GM08714 (cell line): ENCODE measurements around the gene GCNT3.
"Not testable (repeated sequence)": the region's sequence is repeated elsewhere in the genome, so short reads cannot be mapped to it uniquely, and the experiment has no call there.

ENCODE experiments used
- H3K4me3 ChIP-seq: fragments of 200-500 bp; sonication (Bioruptor generic); 2 replicates; pipeline ENCODE4 v1.5.1; 2014; ENCODE audit warnings: mild to moderate bottlenecking, low read length, inconsistent platforms
- ZNF274 ChIP-seq: IDR thresholded peaks from 2 replicates; pipeline ENCODE4 v1.6.1; 2012; ENCODE audit warnings: mild to moderate bottlenecking, low read depth, low read length

The GCNT3 gene

DNA sequence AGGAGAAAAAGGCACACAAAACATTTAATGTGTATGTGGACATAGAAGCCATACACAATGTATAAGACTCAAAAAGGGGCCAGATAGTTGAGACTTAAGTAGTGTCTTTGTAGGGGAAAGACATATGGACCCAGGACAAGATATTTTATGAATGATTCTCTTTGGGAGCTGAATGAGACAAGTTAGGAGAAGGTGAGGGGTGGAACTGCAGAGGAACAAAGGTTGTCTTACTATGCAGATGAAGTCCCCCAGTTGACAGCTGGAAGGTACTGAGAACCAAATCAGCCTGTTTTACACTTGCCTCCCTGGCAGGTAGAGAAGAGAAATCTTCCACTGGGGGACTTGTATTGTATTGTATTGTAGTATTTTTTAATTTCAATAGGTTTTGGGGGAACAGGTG, 14.9 kb upstream of the GCNT3 start:
- no peak for TF ChIP-seq ZNF274
- no peak overlapping the region for H3K4me3 ChIP-seq

DNA sequence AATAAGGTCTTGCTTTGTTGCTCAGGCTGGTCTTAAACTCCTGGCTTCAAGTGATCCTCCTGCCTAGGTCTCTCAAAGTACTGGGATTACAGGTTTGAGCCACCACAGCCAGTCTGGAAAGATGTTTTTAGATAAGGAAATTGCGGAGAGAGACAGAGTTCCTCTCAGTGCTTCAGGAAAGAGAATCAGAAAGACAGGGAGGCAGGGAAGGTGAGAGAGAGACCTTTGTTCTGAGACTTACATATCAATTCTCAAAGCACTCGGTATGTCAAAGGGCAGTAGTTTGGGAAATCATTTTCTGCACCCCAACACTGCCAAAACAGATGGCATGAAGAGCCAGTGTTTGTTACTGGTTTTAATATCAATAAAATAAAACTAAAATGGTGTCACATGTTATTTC, 13.1 kb upstream of the GCNT3 start:
- H3K4me3 ChIP-seq: no peak overlapping the region
- TF ChIP-seq ZNF274: no peak

DNA sequence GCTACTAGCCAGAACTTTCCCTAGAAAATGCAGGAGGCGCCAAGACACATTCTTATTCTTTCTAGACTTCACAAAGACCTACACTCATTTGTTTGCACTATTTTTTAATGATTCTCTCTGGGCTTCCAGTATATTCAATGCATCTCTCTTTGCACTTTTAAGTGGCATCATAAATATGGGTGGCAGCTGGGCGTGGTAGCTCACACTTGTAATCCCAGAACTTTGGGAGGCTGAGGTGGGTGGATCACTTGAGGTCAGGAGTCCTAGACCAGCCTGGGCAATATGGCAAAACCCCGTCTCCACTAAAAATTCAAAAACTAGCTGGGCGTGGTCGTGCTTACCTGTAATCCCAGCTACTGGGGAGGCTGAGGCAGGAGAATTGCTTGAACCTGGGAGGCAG, 5.6 kb upstream of the GCNT3 start:
- no peak overlapping the region for H3K4me3 ChIP-seq
- TF ChIP-seq ZNF274: no peak

DNA sequence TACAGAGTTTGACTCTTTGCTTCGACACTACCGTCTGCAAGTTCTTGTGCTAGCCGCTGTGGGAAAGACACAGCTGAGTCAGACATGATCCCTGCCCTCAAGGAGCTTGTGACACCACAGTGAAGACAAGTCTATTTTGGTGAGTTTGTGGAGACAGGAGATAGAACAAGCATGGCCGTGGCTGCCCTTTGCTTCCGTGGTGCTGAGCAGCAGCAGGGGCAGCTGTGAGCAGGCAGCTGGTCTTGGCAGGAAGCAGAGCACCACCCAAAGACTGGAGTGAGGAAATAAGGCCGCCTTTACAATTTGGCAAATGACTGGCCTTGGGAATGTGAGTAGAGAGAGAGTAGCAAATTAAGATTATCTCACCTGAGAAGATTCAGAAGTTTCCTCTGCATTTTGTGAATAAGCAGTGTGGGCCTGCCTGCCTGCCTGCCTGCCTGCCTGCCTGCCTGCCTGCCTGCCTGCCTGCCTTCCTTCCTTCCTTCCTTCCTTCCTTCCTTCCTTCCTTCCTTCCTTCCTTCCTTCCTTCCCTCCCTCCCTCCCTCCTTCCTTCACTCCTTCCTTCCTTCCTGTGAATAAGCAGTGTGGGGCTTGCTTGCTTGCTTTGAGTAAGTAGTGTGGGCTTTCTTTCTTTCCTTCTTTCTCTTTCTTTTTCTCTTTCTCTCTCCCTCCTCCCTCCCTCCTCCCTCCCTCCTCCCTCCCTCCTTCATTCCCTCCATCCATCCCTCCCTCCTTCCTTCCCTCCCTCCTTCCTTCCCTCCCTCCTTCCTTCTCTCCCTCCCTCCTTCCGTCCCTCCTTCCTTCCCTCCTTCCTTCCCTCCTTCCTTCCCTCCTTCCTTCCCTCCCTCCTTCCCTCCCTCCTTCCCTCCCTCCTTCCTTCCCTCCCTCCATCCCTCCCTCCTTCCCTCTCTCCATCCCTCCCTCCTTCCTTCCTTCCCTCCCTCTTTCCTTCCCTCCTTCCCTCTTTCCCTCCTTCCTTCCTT, 1.6 kb upstream of the GCNT3 start:
- no peak for TF ChIP-seq ZNF274
- no peak overlapping the region for H3K4me3 ChIP-seq

DNA sequence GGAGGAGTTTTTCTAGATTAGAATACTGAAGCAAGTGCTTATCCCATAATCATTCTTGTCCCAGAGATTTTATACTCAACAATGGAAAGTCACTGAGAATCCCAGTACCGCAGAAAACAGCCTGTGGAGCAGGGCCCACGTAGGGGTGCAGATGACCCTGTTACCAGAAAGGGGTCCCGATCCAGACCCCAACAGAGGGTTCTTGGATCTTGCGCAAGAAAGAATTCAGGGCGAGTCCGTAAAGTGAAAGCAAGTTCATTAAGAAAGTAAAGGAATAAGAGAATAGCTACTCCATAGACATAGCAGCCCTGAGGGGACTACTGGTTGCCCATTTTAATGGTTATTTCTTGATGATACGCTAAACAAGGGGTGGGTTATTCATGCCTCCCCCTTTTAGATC, 2.6 kb downstream of the GCNT3 start:
- H3K4me3 ChIP-seq: no peak overlapping the region
- no peak for TF ChIP-seq ZNF274

DNA sequence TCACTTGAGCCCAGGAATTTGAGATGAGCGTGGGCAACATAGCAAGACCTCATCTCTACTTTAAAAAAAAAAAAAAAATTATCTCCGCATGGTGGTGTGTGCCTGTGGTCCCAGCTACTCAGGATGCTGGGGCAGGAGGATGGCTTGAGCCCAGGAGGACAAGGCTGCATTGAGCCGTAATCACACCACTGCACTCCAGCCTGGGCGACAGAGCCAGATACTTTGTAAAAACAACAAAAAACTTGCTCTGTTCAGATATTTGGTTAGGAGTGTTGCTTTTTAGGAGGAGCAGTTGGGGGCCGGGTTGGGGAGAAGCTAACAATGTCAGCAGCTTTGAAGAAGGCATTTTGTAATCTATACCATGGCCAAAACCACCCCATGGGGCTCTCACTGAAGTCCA, 4.1 kb downstream of the GCNT3 start:
- no peak for TF ChIP-seq ZNF274
- no peak overlapping the region for H3K4me3 ChIP-seq

DNA sequence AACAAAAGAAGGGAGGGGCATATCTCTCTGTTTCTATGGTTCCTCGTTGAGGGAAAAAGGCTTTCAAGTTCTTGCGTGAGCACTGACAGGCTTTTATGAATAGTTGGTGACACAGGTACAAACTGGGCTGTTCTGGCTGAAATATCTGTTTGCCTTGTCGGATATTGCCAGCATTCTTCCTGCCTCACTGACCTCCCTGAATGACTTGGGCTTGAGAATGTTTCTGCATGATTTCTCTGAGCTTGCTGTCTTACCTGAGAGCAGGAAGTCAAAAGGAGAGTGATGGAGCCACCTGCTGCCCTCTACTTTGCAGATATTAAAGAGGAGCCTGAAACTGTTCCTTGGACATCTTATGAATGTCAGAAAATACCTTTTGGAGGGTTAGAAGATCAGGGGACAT, 4.8 kb downstream of the GCNT3 start:
- no peak overlapping the region for H3K4me3 ChIP-seq

DNA sequence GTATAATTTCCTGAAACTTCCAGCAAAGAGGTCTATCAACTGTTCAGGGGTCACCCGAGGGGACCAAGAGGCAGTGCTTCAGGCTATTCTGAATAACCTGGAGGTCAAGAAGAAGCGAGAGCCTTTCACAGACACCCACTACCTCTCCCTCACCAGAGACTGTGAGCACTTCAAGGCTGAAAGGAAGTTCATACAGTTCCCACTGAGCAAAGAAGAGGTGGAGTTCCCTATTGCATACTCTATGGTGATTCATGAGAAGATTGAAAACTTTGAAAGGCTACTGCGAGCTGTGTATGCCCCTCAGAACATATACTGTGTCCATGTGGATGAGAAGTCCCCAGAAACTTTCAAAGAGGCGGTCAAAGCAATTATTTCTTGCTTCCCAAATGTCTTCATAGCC, 6.8 kb downstream of the GCNT3 start:
- H3K4me3 ChIP-seq: no peak overlapping the region
- TF ChIP-seq ZNF274: no peak

More for the DNA sequence above, 4.8 kb downstream of the GCNT3 start:
- no peak for TF ChIP-seq ZNF274

DNA sequence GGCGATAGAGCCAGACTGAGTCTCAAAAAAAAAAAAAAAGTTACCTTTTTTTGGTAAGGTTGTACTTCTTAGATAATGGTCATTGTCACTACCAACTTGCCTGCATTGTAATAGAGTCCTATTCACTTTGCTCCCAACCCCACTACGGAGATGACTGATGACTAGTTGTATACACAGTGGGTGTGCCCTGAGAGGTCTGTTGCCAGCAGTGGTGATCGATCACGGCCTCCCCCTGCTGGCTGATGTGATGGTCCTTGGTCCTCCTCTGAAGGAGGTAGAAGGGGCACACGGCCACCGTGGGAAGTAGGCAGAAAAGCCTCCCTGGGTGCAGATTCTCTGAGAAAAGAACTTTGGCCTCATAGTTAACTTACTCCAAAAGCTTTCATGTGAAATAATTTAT, 10.7 kb downstream of the GCNT3 start:
- no peak for TF ChIP-seq ZNF274
- no peak overlapping the region for H3K4me3 ChIP-seq

DNA sequence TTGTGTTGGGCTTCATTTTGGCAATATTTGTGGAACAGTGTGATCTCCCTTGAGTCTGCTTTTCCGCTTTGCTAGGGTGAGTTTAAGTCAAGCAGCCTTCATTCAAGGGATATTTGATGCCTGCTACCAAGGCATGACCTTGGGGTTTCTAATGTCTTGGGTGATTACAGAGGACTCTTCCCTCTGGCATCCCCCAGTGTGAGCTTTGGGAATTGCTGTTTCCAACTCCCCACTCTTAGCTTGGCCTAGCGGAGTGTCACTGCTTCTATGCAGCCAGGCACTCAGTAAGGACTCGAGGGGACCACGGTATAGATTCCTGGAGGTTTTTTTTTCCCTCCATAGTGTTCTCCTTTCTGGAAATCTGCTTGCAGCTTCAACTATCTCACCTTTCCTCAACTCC, 21.1 kb downstream of the GCNT3 start:
- no peak for TF ChIP-seq ZNF274
- no peak overlapping the region for H3K4me3 ChIP-seq

DNA sequence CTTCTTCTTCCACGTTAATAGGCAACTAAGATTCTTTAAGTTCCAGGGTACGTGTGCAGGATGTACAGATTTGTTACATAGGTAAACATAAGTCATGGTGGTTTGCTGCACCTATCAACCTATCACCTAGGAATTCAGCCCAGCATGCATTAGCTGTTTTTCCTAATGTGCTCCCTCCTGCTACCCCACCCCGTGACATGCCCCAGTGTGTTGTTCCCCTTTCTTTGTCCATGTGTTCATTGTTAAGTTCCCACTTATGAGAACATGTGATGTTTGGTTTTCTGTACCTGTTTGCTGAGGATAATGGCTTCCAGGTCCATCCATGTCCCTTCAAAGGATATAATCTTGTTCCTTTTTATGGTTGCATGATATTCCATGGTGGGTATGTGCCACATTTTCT, 24.6 kb downstream of the GCNT3 start:
- TF ChIP-seq ZNF274: no peak

DNA sequence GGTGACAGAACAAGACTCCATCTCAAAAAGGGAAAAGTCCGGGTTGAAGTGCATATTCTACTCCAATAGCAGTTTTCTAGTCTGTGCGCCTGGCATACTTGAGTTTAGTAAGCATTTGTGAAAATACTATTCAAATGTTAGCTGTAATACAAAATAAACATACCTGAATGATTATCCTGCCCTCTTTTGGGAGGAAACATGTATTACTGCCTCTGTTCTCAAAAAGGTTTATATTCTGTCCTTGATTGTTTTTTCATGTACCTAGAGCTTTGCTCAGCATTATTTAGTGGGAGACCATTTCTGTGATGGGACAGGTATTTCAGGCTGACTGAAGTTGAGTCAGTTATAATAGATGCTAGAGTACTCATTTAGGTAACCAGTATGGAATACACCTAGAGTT, 25.9 kb downstream of the GCNT3 start:
- not testable (repeated sequence) for H3K4me3 ChIP-seq

More for the DNA sequence above, 24.6 kb downstream of the GCNT3 start:
- no peak overlapping the region for H3K4me3 ChIP-seq

DNA sequence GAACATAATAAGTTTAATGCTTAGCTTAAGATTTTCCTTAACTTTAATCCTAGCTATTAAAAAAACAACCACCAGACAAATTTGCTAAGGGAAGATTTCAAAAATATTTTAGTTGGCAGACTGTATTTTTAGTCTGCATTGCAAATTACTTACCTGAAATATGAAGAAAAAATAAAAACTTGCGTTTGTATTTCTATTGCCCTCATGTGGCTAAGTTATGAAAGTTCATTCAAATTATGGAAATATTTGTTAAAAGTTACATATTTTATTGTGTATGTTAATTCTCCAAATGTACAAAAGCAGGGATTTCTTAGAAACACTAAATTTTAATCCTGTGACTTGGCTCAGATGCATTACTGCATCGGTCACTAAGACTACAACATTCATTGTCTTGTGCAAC, 30.8 kb downstream of the GCNT3 start:
- no peak for TF ChIP-seq ZNF274
- H3K4me3 ChIP-seq: no peak overlapping the region

DNA sequence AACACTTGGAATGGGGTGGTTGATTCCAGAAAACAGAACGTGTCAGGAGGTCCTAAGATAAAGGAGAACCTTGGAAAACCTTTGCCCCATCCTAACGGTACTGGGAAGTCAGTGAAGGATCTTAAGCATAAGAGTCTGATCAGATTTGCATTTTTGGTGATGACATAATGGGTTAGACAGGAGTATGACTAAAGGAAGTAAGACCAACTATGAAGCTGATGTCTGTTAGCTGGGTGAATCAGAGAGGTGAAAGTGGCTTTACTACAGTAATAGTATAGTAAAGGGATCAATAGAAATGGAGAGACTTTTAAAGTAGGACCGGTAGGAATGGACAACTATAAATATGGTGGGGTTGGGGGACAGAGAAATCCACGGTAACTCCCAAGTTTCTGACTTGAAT, 33.2 kb downstream of the GCNT3 start:
- no peak for TF ChIP-seq ZNF274
- no peak overlapping the region for H3K4me3 ChIP-seq

DNA sequence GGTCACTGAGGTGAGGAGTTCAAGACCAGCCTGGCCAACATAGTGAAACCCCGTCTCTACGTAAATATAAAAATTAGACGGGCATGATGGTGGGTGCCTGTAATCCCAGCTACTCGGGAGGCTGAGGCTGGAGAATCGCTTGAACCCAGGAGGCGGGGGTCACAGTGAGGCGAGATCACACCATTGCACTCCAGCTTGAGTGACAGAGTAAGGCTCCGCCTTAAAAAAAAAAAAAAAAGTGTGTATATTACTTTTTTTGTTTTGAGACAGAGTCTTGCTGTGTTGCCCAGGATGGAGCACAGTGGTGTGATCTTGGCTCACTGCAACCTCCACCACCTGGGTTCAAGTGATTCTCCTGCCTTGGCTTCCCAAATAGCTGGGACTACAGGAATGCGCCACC, 34.2 kb downstream of the GCNT3 start:
- not testable (repeated sequence) for H3K4me3 ChIP-seq

DNA sequence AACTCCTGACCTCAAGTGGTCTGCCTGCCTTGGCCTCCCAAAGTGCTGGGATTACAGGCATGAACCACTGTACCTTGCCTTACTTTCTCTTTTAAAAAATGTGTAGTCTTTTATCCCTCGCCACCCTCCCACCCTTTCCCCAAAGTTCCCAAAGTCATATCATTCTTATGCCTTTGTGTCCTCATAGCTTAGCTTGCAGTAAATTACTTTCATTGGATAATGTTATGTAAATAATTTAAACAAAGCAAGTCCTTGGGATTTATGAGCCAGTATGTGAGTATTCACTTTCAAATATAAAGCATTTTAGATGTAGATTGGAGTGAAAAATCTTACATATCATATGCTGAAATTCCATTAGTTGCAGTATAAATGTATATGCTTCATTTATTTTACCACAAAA, 34.7 kb downstream of the GCNT3 start:
- TF ChIP-seq ZNF274: no peak
- H3K4me3 ChIP-seq: no peak overlapping the region
